HG03159 (cell line): ENCODE data around the gene FARP1.

Source experiments
- ATAC-seq: cut with Tn5 transposase; IDR thresholded peaks from one replicate; pipeline ENCODE4 v1.9.1; 2021; ENCODE audit warnings: mild to moderate bottlenecking, moderate library complexity; ENCODE audit not compliant: unreplicated experiment

The FARP1 gene

GRCh38 chr13:98134901-98135300 lies 8.0 kb upstream of the FARP1 start:
- ATAC-seq: no peak

- no peak for ATAC-seq
Observed at GRCh38 chr13:98141091-98141490, 1.8 kb upstream of the FARP1 start.

GRCh38 chr13:98141509-98142379 lies 1.1 kb upstream of the FARP1 start:
- no peak for ATAC-seq

GRCh38 chr13:98143157-98143553 lies 261 bp downstream of the FARP1 start:
- peak; percentile 23 for ATAC-seq

GRCh38 chr13:98143601-98144026 lies 720 bp downstream of the FARP1 start:
- no peak for ATAC-seq

GRCh38 chr13:98144027-98144741 lies 1.3 kb downstream of the FARP1 start:
- ATAC-seq: no peak

GRCh38 chr13:98144801-98145350 lies 2.0 kb downstream of the FARP1 start:
- no peak for ATAC-seq

GRCh38 chr13:98147521-98147920 lies 4.6 kb downstream of the FARP1 start:
- ATAC-seq: no peak

- no peak for ATAC-seq
Observed at GRCh38 chr13:98150832-98151479, 8.1 kb downstream of the FARP1 start.

- no peak for ATAC-seq
Observed at GRCh38 chr13:98155475-98156109, 12.7 kb downstream of the FARP1 start.

- ATAC-seq: no peak
Observed at GRCh38 chr13:98156259-98156658, 13.4 kb downstream of the FARP1 start.

- no peak for ATAC-seq
Observed at GRCh38 chr13:98157188-98157587, 14.3 kb downstream of the FARP1 start.

- ATAC-seq: no peak
Observed at GRCh38 chr13:98157609-98158008, 14.7 kb downstream of the FARP1 start.

GRCh38 chr13:98158172-98158899 lies 15.4 kb downstream of the FARP1 start:
- no peak for ATAC-seq

- ATAC-seq: no peak
Observed at GRCh38 chr13:98162935-98163334, 20.0 kb downstream of the FARP1 start.

- no peak for ATAC-seq
Observed at GRCh38 chr13:98169331-98169730, 26.4 kb downstream of the FARP1 start.

- ATAC-seq: no peak
Observed at GRCh38 chr13:98171900-98172589, 29.2 kb downstream of the FARP1 start.

GRCh38 chr13:98172590-98173422 lies 29.9 kb downstream of the FARP1 start:
- ATAC-seq: no peak
